HG03521 (cell line): ENCODE results near the gene OR2T6.
"Not testable (repeated sequence)": the region's sequence is repeated elsewhere in the genome, so short reads cannot be mapped to it uniquely, and the experiment has no call there.

ENCODE experiments used
- ATAC-seq: cut with Tn5 transposase; IDR thresholded peaks from one replicate; pipeline ENCODE4 v1.9.1; 2021; ENCODE audit warnings: mild to moderate bottlenecking, moderate library complexity; ENCODE audit not compliant: unreplicated experiment

The OR2T6 gene

GRCh38 chr1:248432201-248432600 is 56.7 kb downstream of the OR2T6 start:
- peak; percentile 34 for ATAC-seq

- not testable (repeated sequence) for ATAC-seq
Measured at GRCh38 chr1:248433811-248434415, 58.4 kb downstream of the OR2T6 start.

- not testable (repeated sequence) for ATAC-seq
Measured at GRCh38 chr1:248434913-248435312, 59.4 kb downstream of the OR2T6 start.

- ATAC-seq: not testable (repeated sequence)
Measured at GRCh38 chr1:248436303-248436702, 60.8 kb downstream of the OR2T6 start.

GRCh38 chr1:248438668-248439067 is 63.1 kb downstream of the OR2T6 start:
- ATAC-seq: not testable (repeated sequence)

- not testable (repeated sequence) for ATAC-seq
Measured at GRCh38 chr1:248439283-248439682, 63.7 kb downstream of the OR2T6 start.
